Choroid plexus epithelial cell (primary cell): ENCODE data around the gene DHX8.
A peak's percentile ranks its signal among the peaks of the same experiment; 100 is the strongest.

ENCODE experiments used
- DNase-seq: peaks from one replicate; pipeline ENCODE4 v3.0.0-alpha.2; 2010; ENCODE audit warnings: low read depth
- H3K4me3 ChIP-seq: 2 replicates; pipeline ENCODE4 v1.5.1; 2011; ENCODE audit warnings: low read depth, mild to moderate bottlenecking, control low read depth, low read length, moderate library complexity
- TF ChIP-seq, protein P1 (sequence below): conservative IDR thresholded peaks from 2 replicates; pipeline ENCODE4 v1.5.1; 2011; ENCODE audit warnings: low read depth, mild to moderate bottlenecking, control low read depth, inconsistent platforms, low read length, moderate library complexity

The DHX8 gene

DNA sequence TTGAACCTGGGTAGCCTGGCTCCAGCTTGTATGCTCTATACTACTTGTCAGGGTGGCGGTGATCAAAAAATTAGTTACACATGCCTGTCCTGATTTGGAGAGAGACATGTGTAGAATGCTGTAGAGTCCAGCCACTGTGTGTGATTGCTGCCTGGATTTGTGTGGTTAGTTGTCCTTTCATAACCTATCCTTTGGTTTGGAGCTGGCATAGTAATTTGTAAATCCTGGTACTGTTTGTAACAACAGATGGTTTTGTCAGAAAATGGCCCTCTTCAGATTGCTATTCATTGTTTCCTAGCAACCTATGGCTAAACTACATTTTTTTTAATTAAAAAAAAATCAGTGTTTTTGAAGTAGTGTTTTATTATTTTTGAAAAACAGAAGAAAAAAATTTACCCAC, 31.9 kb downstream of the DHX8 start:
- TF ChIP-seq, protein P1, sequence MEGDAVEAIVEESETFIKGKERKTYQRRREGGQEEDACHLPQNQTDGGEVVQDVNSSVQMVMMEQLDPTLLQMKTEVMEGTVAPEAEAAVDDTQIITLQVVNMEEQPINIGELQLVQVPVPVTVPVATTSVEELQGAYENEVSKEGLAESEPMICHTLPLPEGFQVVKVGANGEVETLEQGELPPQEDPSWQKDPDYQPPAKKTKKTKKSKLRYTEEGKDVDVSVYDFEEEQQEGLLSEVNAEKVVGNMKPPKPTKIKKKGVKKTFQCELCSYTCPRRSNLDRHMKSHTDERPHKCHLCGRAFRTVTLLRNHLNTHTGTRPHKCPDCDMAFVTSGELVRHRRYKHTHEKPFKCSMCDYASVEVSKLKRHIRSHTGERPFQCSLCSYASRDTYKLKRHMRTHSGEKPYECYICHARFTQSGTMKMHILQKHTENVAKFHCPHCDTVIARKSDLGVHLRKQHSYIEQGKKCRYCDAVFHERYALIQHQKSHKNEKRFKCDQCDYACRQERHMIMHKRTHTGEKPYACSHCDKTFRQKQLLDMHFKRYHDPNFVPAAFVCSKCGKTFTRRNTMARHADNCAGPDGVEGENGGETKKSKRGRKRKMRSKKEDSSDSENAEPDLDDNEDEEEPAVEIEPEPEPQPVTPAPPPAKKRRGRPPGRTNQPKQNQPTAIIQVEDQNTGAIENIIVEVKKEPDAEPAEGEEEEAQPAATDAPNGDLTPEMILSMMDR: no peak
- no peak for DNase-seq

DNA sequence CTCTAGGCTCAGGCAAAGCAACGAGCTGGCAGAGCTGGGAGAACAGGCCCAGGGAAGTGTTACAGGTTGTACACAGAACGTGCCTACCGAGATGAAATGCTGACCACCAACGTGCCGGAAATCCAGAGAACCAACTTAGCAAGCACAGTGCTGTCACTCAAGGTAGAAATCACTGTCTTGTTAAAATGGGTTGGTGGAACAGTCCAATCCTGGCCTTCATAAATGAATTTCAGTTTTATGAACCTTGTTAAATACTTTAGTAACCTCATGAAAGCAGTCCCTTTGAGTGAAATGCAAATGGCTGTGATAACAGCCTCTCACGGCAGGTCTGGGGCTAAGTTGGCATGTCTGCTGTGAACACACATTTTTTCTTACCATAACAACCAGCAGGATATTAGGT, 33.4 kb downstream of the DHX8 start:
- TF ChIP-seq, protein P1: no peak
- peak; percentile 36 for DNase-seq
- H3K4me3 ChIP-seq: no peak overlapping the region

More for the DNA sequence above, 31.9 kb downstream of the DHX8 start:
- H3K4me3 ChIP-seq: no peak overlapping the region

DNA sequence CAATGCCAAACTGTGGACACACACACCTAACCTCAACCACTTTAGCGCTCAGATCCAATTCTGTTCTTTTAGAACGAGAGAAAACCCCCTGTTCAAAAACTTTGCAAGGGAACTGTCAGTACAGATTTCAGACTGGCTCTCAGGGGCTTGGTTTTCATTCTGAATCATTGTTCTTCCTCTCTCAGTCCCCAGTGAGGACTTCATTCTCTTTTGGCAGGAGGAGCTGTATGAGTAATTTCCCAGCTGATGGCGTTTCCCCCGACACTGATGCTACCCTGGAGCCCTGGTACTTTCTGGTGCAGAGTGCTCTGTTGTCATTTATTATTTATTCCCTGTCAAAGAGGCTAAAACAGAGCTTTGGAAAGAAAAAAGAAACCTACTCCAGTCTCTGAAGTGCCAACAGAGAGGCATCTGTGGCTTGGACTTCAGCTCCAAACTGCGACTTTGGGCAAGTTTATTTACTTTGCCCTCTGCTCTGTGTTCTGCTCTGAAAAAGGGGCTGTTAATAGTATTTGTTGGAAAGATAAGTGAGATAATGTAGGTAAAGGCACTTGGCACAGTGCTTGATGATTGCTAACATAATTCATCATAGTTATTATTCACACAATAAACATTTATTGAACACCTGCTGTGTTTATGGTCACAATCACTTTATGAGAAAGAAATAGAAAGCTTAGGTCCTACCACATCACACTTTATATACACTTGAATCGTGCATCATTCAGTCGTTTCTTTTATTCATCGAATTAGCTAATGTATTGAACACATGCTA, 34.0 kb downstream of the DHX8 start:
- no peak overlapping the region for H3K4me3 ChIP-seq
- DNase-seq: peak; percentile 71
- TF ChIP-seq, protein P1: no peak

DNA sequence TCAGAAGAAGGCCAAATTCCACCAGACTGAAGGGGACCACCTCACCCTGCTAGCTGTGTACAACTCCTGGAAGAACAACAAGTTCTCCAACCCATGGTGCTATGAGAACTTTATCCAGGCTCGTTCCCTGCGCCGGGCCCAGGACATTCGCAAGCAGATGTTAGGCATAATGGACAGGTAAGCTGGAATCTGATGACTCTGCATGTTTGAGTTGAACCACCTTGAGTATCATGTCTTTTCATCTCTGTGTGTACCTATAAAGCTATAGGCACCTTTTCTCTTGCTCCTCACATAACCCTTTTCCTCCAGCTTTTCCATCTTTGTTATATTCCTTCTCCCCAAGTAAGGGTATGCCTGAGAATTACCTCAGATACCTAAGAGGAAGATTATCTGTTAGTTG, 37.6 kb downstream of the DHX8 start:
- TF ChIP-seq, protein P1: no peak
- DNase-seq: no peak
- no peak overlapping the region for H3K4me3 ChIP-seq

DNA sequence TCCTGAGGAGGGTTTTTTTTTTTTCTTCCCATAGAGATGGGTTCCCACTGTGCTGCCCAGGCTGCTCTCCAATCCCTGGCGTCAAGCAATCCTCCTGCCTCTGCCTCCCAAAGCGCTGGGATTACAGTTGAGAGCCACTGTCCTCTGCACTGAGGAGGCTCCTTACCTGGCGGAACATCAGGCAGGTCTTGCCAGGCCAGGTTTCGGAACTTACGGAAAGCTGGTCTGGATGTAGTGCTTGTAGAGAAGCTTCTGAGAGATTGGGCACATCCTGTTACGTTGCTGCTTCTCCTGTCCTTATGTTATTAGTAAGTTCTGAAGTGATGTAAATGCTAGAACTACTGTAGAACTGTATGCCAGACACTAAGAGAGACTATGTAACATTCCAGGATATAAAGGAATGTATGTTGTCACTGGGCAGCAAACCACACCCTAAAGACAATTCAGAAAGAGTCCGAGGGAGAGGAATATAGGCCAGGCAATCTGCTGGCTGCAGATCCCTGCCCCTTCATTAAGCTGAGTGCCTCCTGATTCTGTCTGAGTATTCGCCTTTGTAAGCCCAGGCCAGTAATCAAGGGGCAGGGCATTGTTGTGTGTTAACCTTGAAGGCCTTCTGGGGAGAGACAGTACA, 41.3 kb downstream of the DHX8 start:
- TF ChIP-seq, protein P1: no peak
- DNase-seq: peak; percentile 66
- H3K4me3 ChIP-seq: no peak overlapping the region

DNA sequence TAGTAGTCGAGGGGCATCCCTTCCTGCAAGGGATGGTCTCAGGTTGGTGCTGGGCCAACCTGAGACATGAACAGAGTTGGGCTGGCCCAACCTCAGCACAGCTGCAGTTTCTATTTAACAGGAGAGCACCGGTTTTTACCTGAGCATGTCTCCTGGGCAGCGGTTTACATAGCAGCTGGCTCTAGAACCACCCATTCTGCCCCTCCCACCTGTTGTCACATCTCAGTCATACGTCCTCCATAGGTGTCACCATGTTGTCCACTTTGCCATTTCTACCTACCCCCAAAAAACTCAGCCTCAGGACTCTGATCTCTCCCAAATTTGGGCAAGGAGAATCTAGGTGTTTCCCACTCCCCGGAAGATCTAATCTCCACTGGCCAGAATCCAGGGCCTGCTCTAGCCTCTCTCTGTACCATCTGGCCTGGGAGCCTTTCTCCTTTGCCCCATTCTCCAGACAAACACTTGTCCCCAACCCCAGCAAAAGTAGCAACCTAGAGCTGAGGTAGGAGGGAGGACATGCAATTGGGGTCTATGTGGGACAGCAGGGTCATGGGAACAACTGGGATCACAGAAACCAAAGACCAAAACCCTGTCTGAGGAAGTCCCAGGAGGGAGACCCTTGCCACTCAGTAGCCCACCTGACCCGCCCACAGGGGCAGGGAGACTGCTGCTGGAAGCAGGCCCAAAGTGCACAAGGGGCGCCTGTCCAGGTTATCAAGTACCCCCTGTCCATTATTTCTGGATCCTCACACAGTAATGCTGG, 43.3 kb downstream of the DHX8 start:
- TF ChIP-seq, protein P1: no peak
- no peak overlapping the region for H3K4me3 ChIP-seq
- no peak for DNase-seq
